Endometrium (tissue), 2 donors: ENCODE results near the gene MATK.
"Not testable (repeated sequence)": the region's sequence is repeated elsewhere in the genome, so short reads cannot be mapped to it uniquely, and the experiment has no call there.

ENCODE experiments used
- FAIRE-seq: peaks from 2 replicates; lab custom pipeline; 2012; peaks lifted over from hg19 to GRCh38; lab: Jason Lieb, UNC
- donor health status: control.
- donor health status: control.

Gene MATK

GRCh38 chr19:3785938-3786824, at the start of gene MATK:
TSS of gene MATK (minus strand) at chr19:3786381. CDS start at chr19:3785135, 1,246 bp downstream.
- FAIRE-seq: no peak

GRCh38 chr19:3835055-3835435, 48.9 kb upstream of the MATK start:
- no peak for FAIRE-seq

- FAIRE-seq: no peak
Observed at GRCh38 chr19:3834349-3835054, 48.3 kb upstream of the MATK start.

- no peak for FAIRE-seq
Observed at GRCh38 chr19:3833578-3834348, 47.6 kb upstream of the MATK start.

GRCh38 chr19:3832001-3832400, 45.8 kb upstream of the MATK start:
- no peak for FAIRE-seq

- FAIRE-seq: no peak
Observed at GRCh38 chr19:3831601-3832000, 45.4 kb upstream of the MATK start.

GRCh38 chr19:3830621-3831589, 44.7 kb upstream of the MATK start:
- no peak for FAIRE-seq

- FAIRE-seq: no peak
Observed at GRCh38 chr19:3827306-3827705, 41.1 kb upstream of the MATK start.

GRCh38 chr19:3826163-3826562, 40.0 kb upstream of the MATK start:
- no peak for FAIRE-seq

- no peak for FAIRE-seq
Observed at GRCh38 chr19:3825286-3825956, 39.2 kb upstream of the MATK start.

- no peak for FAIRE-seq
Observed at GRCh38 chr19:3823350-3823713, 37.2 kb upstream of the MATK start.

- no peak for FAIRE-seq
Observed at GRCh38 chr19:3822683-3823349, 36.6 kb upstream of the MATK start.

GRCh38 chr19:3821857-3822364, 35.7 kb upstream of the MATK start:
- FAIRE-seq: no peak

- no peak for FAIRE-seq
Observed at GRCh38 chr19:3821156-3821555, 35.0 kb upstream of the MATK start.

- no peak for FAIRE-seq
Observed at GRCh38 chr19:3819989-3820388, 33.8 kb upstream of the MATK start.

- no peak for FAIRE-seq
Observed at GRCh38 chr19:3818918-3819317, 32.7 kb upstream of the MATK start.

GRCh38 chr19:3818466-3818865, 32.3 kb upstream of the MATK start:
- no peak for FAIRE-seq

GRCh38 chr19:3817761-3818160, 31.6 kb upstream of the MATK start:
- no peak for FAIRE-seq

- no peak for FAIRE-seq
Observed at GRCh38 chr19:3816566-3817218, 30.5 kb upstream of the MATK start.

GRCh38 chr19:3816148-3816547, 30.0 kb upstream of the MATK start:
- FAIRE-seq: not testable (repeated sequence)
